AG04450 (cell line): ENCODE results near the gene HS3ST5. TPM values are rescaled to one million over a fixed set of nuclear protein-coding genes. Genes with fewer than 3 reads are reported as not detected.
A peak's percentile ranks its signal among the peaks of the same experiment; 100 is the strongest.

Source experiments
- CTCF ChIA-PET: fragments of 300-600, 350-600 bp; formaldehyde crosslinking; extraction: SDS; loops from one replicate; lab custom pipeline; 2022; ENCODE audit warnings: antibody characterized with exemption, inconsistent platforms; lab: Charles Lee
- POLR2A ChIA-PET: fragments of 350-600 bp; formaldehyde crosslinking; extraction: SDS; loops from one replicate; lab custom pipeline; 2021; ENCODE audit warnings: antibody characterized with exemption, inconsistent platforms; lab: Yijun Ruan, JAX
- DNase-seq: peaks from one replicate; pipeline ENCODE4 v3.0.0-alpha.2; 2011; ENCODE audit warnings: low read depth, low spot score
- H3K27ac ChIP-seq: one replicate; pipeline ENCODE4 v1.5.1; 2012; ENCODE audit warnings: low read depth, low read length, control low read depth
- H3K27me3 ChIP-seq: one replicate; pipeline ENCODE4 v1.6.0; 2012; ENCODE audit warnings: low read length; ENCODE audit not compliant: control insufficient read depth, insufficient read depth
- H3K4me3 ChIP-seq: 2 replicates; pipeline ENCODE4 v1.5.1; 2011; ENCODE audit warnings: mild to moderate bottlenecking, low read depth, low read length, control low read depth
- H3K9me3 ChIP-seq: 2 replicates; pipeline ENCODE4 v1.5.1; 2012; ENCODE audit warnings: low read length; ENCODE audit not compliant: control insufficient read depth, insufficient read depth
- CTCF ChIP-seq: IDR thresholded peaks from 2 replicates; pipeline ENCODE4 v1.5.1; 2011; ENCODE audit warnings: low read depth, low read length, control low read depth, inconsistent platforms
- polyA plus RNA-seq: library from polyadenylated mRNA; depleted of rRNA; stranded (reverse); fragments of >200 nt; gene quantifications from 2 replicates; pipeline ENCODE4 v1.2.3, GENCODE V29; 2011

HS3ST5 gene
- polyA plus RNA-seq, 1 experiment, result not detected

DNA sequence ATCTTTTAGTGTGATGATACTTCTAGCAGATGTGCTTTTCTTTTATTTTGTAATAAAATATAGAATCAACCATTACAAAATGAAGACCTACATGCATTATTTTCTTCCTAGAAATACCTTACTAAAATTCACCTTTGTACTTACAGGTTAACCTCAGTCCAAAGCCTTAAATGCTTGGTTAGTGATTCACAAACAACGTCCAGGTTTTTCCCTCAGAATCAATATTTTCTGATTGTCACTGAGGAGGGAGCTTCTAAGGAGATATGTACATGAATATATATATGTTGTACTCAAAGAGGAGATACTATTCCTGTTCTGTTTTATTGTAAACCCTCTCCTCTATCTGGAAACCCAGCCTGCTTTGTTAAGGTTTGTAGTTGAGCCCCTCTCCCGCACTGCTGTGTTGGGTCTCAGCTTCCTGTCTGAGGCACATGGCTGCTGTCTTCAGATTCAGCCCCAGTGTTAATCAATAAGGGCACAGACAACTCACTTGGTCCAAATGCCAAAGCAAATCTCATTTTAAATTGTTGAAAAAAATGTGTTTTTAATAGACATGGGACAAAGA is 33.9 kb upstream of the HS3ST5 start:
- H3K9me3 ChIP-seq, result no peaks in the 10 kb centered on the region
- no peak for DNase-seq
- no peak overlapping the region for H3K4me3 ChIP-seq
- TF ChIP-seq CTCF, result no peak
- no peak overlapping the region for H3K27ac ChIP-seq
- no peaks in the 10 kb centered on the region for H3K27me3 ChIP-seq
- ChIA-PET CTCF (no interaction called here), POLR2A (no interaction called here)

GRCh38 chr6:114375541-114376192 is 32.8 kb upstream of the HS3ST5 start:
- H3K4me3 ChIP-seq, result no peak overlapping the region
- no peak overlapping the region for H3K27ac ChIP-seq
- no peaks in the 10 kb centered on the region for H3K27me3 ChIP-seq
- ChIA-PET CTCF (no interaction called here), POLR2A (no interaction called here)
- no peaks in the 10 kb centered on the region for H3K9me3 ChIP-seq
- no peak for DNase-seq
- no peak for TF ChIP-seq CTCF

GRCh38 chr6:114367315-114367961 is 24.6 kb upstream of the HS3ST5 start:
- Histone ChIP-seq H3K9me3 (no peaks in the 10 kb centered on the region), H3K4me3 (no peak overlapping the region), H3K27me3 (no peaks in the 10 kb centered on the region), H3K27ac (no peak overlapping the region)
- DNase-seq, result no peak
- ChIA-PET POLR2A (no interaction called here), CTCF (no interaction called here)
- TF ChIP-seq CTCF, result no peak

- no peak overlapping the region for H3K27ac ChIP-seq
- no peaks in the 10 kb centered on the region for H3K27me3 ChIP-seq
- ChIA-PET POLR2A (no interaction called here), CTCF (no interaction called here)
- no peak for TF ChIP-seq CTCF
- no peaks in the 10 kb centered on the region for H3K9me3 ChIP-seq
- DNase-seq, result no peak
- H3K4me3 ChIP-seq, result no peak overlapping the region
Measured at GRCh38 chr6:114366899-114367298, 24.1 kb upstream of the HS3ST5 start.

DNA sequence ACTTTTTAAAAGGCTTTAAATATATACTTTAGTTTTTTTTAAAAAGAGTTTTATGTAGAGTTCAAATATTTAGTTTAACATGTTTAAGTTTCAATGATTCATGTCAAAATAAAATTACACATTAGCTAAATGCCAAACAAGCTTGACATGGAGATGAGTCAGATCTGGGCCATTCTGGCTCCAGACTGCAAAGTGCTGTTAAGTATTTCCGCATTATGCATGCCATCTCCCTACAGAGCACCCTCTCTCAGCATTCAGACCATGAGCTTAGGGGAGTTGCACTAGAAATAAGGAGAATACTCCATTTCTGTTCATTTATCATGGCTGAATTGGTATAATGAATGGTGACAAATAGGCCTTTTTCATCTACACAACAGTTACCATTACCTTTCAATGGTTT is 21.5 kb upstream of the HS3ST5 start:
- ChIA-PET POLR2A (no interaction called here), CTCF (no interaction called here)
- no peak for TF ChIP-seq CTCF
- no peaks in the 10 kb centered on the region for H3K27me3 ChIP-seq
- peak; percentile 37 for DNase-seq
- no peak overlapping the region for H3K27ac ChIP-seq
- no peaks in the 10 kb centered on the region for H3K9me3 ChIP-seq
- no peak overlapping the region for H3K4me3 ChIP-seq
